A549 (cell line): ENCODE data around the gene IQGAP2. TPM values are rescaled to one million over a fixed set of nuclear protein-coding genes. Genes with fewer than 3 reads are reported as not detected.

ENCODE experiments used
- ATAC-seq, 2 experiments: fragments of 200-7000 bp in 1 of 2; fragments of >200 bp in 1 of 2; cut with Nextera tagmentation in 1 of 2; cut with Tn5 transposase in 1 of 2; 3 replicates each; pipeline versions ENCODE4 v1.8.0 to v1.9.1; 2018 to 2020; ENCODE audit warnings: mild to moderate bottlenecking in 1 of 2, moderate library complexity in 1 of 2
- CTCF ChIA-PET: fragments of 300-600 bp; sonication (Branson Sonifier 250); formaldehyde crosslinking; extraction: SDS; loops from one replicate; lab custom pipeline; 2021; ENCODE audit warnings: antibody characterized with exemption, inconsistent platforms; lab: Yijun Ruan, JAX
- POLR2A ChIA-PET: fragments of 350-600 bp; formaldehyde crosslinking; extraction: SDS; loops from one replicate; lab custom pipeline; 2021; ENCODE audit warnings: antibody characterized with exemption, inconsistent platforms; lab: Yijun Ruan, JAX
- DNase-seq, 2 experiments: peaks; one replicate each; pipeline versions ENCODE4 v3.0.0 to v3.0.0-alpha.2; 2011 to 2016; ENCODE audit warnings: low read depth in 1 of 2, low spot score in 1 of 2
- FAIRE-seq: peaks from 2 replicates; lab custom pipeline; 2011; peaks lifted over from hg19 to GRCh38; lab: Jason Lieb, UNC
- H3K27ac ChIP-seq, 2 experiments: fragments of >200 bp; sonication (Bioruptor Twin); formaldehyde crosslinking; 3 replicates each; pipeline ENCODE4 v1.5.1; 2016 to 2017
- H3K4me1 ChIP-seq: fragments of >200 bp; sonication (Bioruptor Twin); formaldehyde crosslinking; 3 replicates; pipeline ENCODE4 v1.6.1; 2016
- H3K4me2 ChIP-seq: fragments of >200 bp; sonication (Bioruptor Twin); formaldehyde crosslinking; 3 replicates; pipeline ENCODE4 v1.6.1; 2016
- H3K4me3 ChIP-seq: fragments of >200 bp; sonication (Bioruptor Twin); formaldehyde crosslinking; 3 replicates; pipeline ENCODE4 v1.5.1; 2016
- H3K9me3 ChIP-seq: fragments of >200 bp; sonication (Bioruptor Twin); formaldehyde crosslinking; 3 replicates; pipeline ENCODE4 v1.6.1; 2016
- CBX8 ChIP-seq: fragments of 200-600 bp; sonication (generic); IDR thresholded peaks from 2 replicates; pipeline ENCODE4 v1.6.1; 2016
- CEBPB ChIP-seq, 2 experiments: fragments of >200 bp in 1 of 2; sonication (Bioruptor Twin) in 1 of 2; formaldehyde crosslinking in 1 of 2; IDR thresholded peaks; 2 replicates each; pipeline ENCODE4 v1.6.1; 2012 to 2016
- CHD4 ChIP-seq: fragments of 200-600 bp; sonication (generic); IDR thresholded peaks from 2 replicates; pipeline ENCODE4 v1.6.1; 2016; ENCODE audit warnings: antibody characterized with exemption, mild to moderate bottlenecking, borderline replicate concordance
- EHF ChIP-seq: fragments of 250-450 bp; sonication (Bioruptor Pico); IDR thresholded peaks from 2 replicates; pipeline ENCODE4 v1.5.0; 2020; ENCODE audit warnings: mild to moderate bottlenecking
- EHMT2 ChIP-seq: fragments of 200-600 bp; sonication (generic); IDR thresholded peaks from 2 replicates; pipeline ENCODE4 v1.6.1; 2016; ENCODE audit warnings: antibody characterized with exemption, low read depth, mild to moderate bottlenecking, moderate library complexity
- FOXS1 ChIP-seq: fragments of 250-450 bp; sonication (Bioruptor Pico); IDR thresholded peaks from 2 replicates; pipeline ENCODE4 v1.5.0; 2020; ENCODE audit warnings: mild to moderate bottlenecking, moderate library complexity
- GATA3 ChIP-seq: IDR thresholded peaks from 2 replicates; pipeline ENCODE4 v1.6.1; 2012; ENCODE audit warnings: borderline replicate concordance
- HDAC2 ChIP-seq: fragments of 200-600 bp; sonication (generic); IDR thresholded peaks from 2 replicates; pipeline ENCODE4 v1.6.1; 2016
- HOXA7 ChIP-seq: fragments of 250-450 bp; sonication (Bioruptor Pico); IDR thresholded peaks from 2 replicates; pipeline ENCODE4 v1.5.0; 2020; ENCODE audit warnings: mild to moderate bottlenecking, moderate library complexity
- HOXB13 ChIP-seq: fragments of 250-450 bp; sonication (Bioruptor Pico); IDR thresholded peaks from 2 replicates; pipeline ENCODE4 v1.5.0; 2020; ENCODE audit warnings: low read depth, mild to moderate bottlenecking, moderate library complexity
- JUN ChIP-seq, 2 experiments: fragments of >200 bp; sonication (Bioruptor Twin); formaldehyde crosslinking; IDR thresholded peaks; 2 replicates in 1 of 2; 3 replicates in 1 of 2; pipeline ENCODE4 v1.6.1; 2016 to 2017
- KDM1A ChIP-seq: fragments of 200-600 bp; sonication (generic); IDR thresholded peaks from 2 replicates; pipeline ENCODE4 v1.6.1; 2016; ENCODE audit warnings: low read depth, mild to moderate bottlenecking
- MAFK ChIP-seq: fragments of 450-650 bp; IDR thresholded peaks from 2 replicates; pipeline ENCODE4 v1.6.1; 2014; ENCODE audit not compliant: partially characterized antibody
- MYC ChIP-seq: IDR thresholded peaks from 2 replicates; pipeline ENCODE4 v1.6.1; 2012; ENCODE audit warnings: mild to moderate bottlenecking, inconsistent platforms, low read length, improper control_type of control experiment, borderline replicate concordance
- NFE2L2 ChIP-seq: fragments of 150-350 bp; conservative IDR thresholded peaks from 2 replicates; pipeline ENCODE4 v1.6.1; 2014; ENCODE audit warnings: low read length
- PHF8 ChIP-seq: fragments of 200-600 bp; sonication (generic); IDR thresholded peaks from 2 replicates; pipeline ENCODE4 v1.6.1; 2016; ENCODE audit warnings: low read depth, mild to moderate bottlenecking, antibody characterized with exemption, moderate library complexity, borderline replicate concordance
- POLR2A ChIP-seq: IDR thresholded peaks from 2 replicates; pipeline ENCODE4 v1.6.1; 2012; ENCODE audit warnings: mild to moderate bottlenecking, low read length
- RARB ChIP-seq: fragments of 250-450 bp; sonication (Bioruptor Pico); IDR thresholded peaks from 2 replicates; pipeline ENCODE4 v1.8.0; 2021; ENCODE audit warnings: mild to moderate bottlenecking, moderate library complexity
- RCOR1 ChIP-seq: fragments of 150-350 bp; IDR thresholded peaks from 2 replicates; pipeline ENCODE4 v1.6.1; 2014; ENCODE audit warnings: antibody characterized with exemption, low read length, low read depth
- TFCP2L1 ChIP-seq: fragments of 250-450 bp; sonication (Bioruptor Pico); IDR thresholded peaks from 2 replicates; pipeline ENCODE4 v1.5.0; 2021; ENCODE audit warnings: mild to moderate bottlenecking
- TP53 ChIP-seq: fragments of 250-450 bp; sonication (Bioruptor Pico); IDR thresholded peaks from 2 replicates; pipeline ENCODE4 v1.5.0; 2021; ENCODE audit warnings: mild to moderate bottlenecking, moderate library complexity
- ZFP36 ChIP-seq: fragments of 450-650 bp; IDR thresholded peaks from 2 replicates; pipeline ENCODE4 v1.6.1; 2014; ENCODE audit warnings: borderline replicate concordance; ENCODE audit not compliant: partially characterized antibody
- WGBS: methylation state at CpG from one replicate; pipeline ENCODE4 v1.1.6; 2017; ENCODE audit errors: missing lambda C conversion rate; 5-methylcytosine and 5-hydroxymethylcytosine counted together
- polyA plus RNA-seq, 4 experiments: library from polyadenylated mRNA; depleted of rRNA in 3 of 4; stranded (reverse); fragments of >200 nt; fragmentation: RNase III in 1 of 4; extraction: RNeasy Plus Mini Kit Qiagen cat#74134 plus additional on column Dnase treatment in 1 of 4; gene quantifications; 2 replicates in 3 of 4; 3 replicates in 1 of 4; pipeline ENCODE4 v1.2.3, GENCODE V29; 2011 to 2017
- TF ChIP-seq, protein P1 (sequence below): fragments of 250-450 bp; sonication (Bioruptor Pico); IDR thresholded peaks from 2 replicates; pipeline ENCODE4 v1.5.0; 2020; ENCODE audit warnings: low read depth, mild to moderate bottlenecking, moderate library complexity
- TF ChIP-seq, protein P2 (sequence below): IDR thresholded peaks from 2 replicates; pipeline ENCODE4 v1.6.1; 2012
- TF ChIP-seq, protein P3 (sequence below): fragments of >200 bp; sonication (Bioruptor Twin); formaldehyde crosslinking; IDR thresholded peaks from 3 replicates; pipeline ENCODE4 v1.5.1; 2016
- TF ChIP-seq, protein P4 (sequence below): fragments of >200 bp; sonication (Bioruptor Twin); formaldehyde crosslinking; IDR thresholded peaks from 3 replicates; pipeline ENCODE4 v1.6.1; 2016
- TF ChIP-seq, protein P5 (sequence below): fragments of >200 bp; sonication (Bioruptor Twin); formaldehyde crosslinking; IDR thresholded peaks from 2 replicates; pipeline ENCODE4 v1.6.1; 2016

IQGAP2 gene
- polyA plus RNA-seq, 2 of the 4 experiments (the other 2 are of a cell fraction), result 5.3 to 10.1 TPM

DNA sequence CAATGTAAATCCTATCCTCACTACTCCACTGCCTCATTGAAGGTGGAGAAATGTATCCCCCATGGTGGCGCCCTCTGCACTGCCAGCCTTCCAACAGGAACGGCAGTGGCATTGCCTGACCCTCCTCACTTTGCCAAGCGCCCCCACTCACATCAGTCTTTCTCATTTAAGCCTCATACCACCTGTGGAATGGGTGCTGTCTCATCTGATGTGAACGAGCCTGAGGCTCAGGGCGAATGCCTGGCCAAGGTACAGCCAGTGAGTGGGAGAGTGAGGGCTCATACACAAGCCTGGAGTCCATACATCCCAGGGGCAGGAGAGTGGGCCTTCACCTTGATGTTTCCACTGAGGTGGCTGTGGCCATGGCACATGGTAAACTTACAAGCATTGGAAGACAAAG is 209.9 kb downstream of the IQGAP2 start:
- no peak overlapping the region for H3K4me2 ChIP-seq
- FAIRE-seq (no peak), DNase-seq (no peak), ATAC-seq (peak in 1 of 2 experiments; percentile 24; a peak in 3 of 6 replicates)
- TF ChIP-seq HOXA7 (no peak), HOXB13 (no peak), TFCP2L1 (CRISPR knock-in tag) (no peak), ZFP36 (no peak), PHF8 (no peak), NFE2L2 (no peak), KDM1A (no peak), MAFK (no peak), CBX8 (no peak), EHF (no peak), TP53 (CRISPR knock-in tag) (no peak), POLR2A (no peak), CHD4 (no peak), HDAC2 (no peak), FOXS1 (CRISPR knock-in tag) (no peak), CEBPB (IDR thresholded peaks at IDR 0.05) (no peak), GATA3 (no peak)
- TF ChIP-seq, protein P1, sequence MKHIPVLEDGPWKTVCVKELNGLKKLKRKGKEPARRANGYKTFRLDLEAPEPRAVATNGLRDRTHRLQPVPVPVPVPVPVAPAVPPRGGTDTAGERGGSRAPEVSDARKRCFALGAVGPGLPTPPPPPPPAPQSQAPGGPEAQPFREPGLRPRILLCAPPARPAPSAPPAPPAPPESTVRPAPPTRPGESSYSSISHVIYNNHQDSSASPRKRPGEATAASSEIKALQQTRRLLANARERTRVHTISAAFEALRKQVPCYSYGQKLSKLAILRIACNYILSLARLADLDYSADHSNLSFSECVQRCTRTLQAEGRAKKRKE (CRISPR knock-in tag), result no peak
- TF ChIP-seq, protein P2, sequence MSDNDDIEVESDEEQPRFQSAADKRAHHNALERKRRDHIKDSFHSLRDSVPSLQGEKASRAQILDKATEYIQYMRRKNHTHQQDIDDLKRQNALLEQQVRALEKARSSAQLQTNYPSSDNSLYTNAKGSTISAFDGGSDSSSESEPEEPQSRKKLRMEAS, result no peak
- TF ChIP-seq, protein P3, sequence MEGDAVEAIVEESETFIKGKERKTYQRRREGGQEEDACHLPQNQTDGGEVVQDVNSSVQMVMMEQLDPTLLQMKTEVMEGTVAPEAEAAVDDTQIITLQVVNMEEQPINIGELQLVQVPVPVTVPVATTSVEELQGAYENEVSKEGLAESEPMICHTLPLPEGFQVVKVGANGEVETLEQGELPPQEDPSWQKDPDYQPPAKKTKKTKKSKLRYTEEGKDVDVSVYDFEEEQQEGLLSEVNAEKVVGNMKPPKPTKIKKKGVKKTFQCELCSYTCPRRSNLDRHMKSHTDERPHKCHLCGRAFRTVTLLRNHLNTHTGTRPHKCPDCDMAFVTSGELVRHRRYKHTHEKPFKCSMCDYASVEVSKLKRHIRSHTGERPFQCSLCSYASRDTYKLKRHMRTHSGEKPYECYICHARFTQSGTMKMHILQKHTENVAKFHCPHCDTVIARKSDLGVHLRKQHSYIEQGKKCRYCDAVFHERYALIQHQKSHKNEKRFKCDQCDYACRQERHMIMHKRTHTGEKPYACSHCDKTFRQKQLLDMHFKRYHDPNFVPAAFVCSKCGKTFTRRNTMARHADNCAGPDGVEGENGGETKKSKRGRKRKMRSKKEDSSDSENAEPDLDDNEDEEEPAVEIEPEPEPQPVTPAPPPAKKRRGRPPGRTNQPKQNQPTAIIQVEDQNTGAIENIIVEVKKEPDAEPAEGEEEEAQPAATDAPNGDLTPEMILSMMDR, result no peak
- H3K4me3 ChIP-seq, result no peak overlapping the region
- ChIA-PET CTCF (interaction anchor here (1.6 to 2.5 kb wide), 2 partner anchors 11 to 161 kb away, joined by 5 to 26 read pairs; no protein-coding TSS in a partner anchor), POLR2A (no interaction called here)
- WGBS, result 70% methylated on average over 5 of the region's 5 CpGs
- H3K9me3 ChIP-seq, result no peaks in the 10 kb centered on the region
- H3K27ac ChIP-seq, result no peak overlapping the region
- H3K4me1 ChIP-seq, result peaks cover 14% of the 10 kb centered on the region; the same call in 2 of the 3 replicates

DNA sequence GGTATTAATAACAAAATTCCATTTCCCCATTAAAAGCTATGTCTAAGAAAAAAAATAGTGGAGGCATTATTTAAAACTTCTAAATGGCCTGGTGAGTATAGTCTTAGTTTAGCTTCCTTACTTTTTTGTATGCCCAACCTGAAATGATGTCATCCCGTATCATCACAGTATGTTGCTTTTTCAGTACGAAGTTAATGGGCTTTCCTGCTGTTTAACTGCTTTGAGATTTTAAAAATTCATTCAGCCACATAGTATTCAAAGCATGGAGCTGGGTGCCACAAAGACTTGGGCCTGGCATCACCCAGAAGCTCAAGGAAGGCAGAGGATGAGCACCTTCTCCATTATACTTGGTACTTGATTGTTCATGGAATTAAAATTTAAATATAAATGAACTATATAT is 212.7 kb downstream of the IQGAP2 start:
- CTCF ChIA-PET, result interaction anchor here (0.7 to 3.0 kb wide), 6 partner anchors 9 to 159 kb away, joined by 3 to 17 read pairs (median 4); no protein-coding TSS in a partner anchor

More for the DNA sequence above, 212.7 kb downstream of the IQGAP2 start:
- DNase-seq (no peak), ATAC-seq (no peak), FAIRE-seq (no peak)
- H3K4me2 ChIP-seq, result no peak overlapping the region
- POLR2A ChIA-PET, result no interaction called here
- no peak for TF ChIP-seq POLR2A
- no peak for TF ChIP-seq PHF8
- TF ChIP-seq, protein P4, sequence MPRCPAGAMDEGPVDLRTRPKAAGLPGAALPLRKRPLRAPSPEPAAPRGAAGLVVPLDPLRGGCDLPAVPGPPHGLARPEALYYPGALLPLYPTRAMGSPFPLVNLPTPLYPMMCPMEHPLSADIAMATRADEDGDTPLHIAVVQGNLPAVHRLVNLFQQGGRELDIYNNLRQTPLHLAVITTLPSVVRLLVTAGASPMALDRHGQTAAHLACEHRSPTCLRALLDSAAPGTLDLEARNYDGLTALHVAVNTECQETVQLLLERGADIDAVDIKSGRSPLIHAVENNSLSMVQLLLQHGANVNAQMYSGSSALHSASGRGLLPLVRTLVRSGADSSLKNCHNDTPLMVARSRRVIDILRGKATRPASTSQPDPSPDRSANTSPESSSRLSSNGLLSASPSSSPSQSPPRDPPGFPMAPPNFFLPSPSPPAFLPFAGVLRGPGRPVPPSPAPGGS, result no peak
- no peak for TF ChIP-seq EHMT2
- TF ChIP-seq MYC, result no peak
- TF ChIP-seq, protein P1 (CRISPR knock-in tag), result no peak
- TF ChIP-seq, protein P5, sequence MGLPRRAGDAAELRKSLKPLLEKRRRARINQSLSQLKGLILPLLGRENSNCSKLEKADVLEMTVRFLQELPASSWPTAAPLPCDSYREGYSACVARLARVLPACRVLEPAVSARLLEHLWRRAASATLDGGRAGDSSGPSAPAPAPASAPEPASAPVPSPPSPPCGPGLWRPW, result no peak
- TF ChIP-seq RARB (CRISPR knock-in tag), result no peak
- no peak for TF ChIP-seq ZFP36
- no peak for TF ChIP-seq RCOR1
- no peak for TF ChIP-seq JUN (IDR thresholded peaks at IDR 0.05)
- H3K4me3 ChIP-seq, result no peak overlapping the region
- H3K4me1 ChIP-seq, result peaks cover 15% of the 10 kb centered on the region; the same call in 2 of the 3 replicates
- no peak overlapping the region for H3K27ac ChIP-seq
- WGBS, result 66% methylated on average over 2 of the region's 2 CpGs
- no peaks in the 10 kb centered on the region for H3K9me3 ChIP-seq
